Thoracic aorta (tissue), 2 donors: ENCODE measurements around the gene HRAS. TPM values are rescaled to one million over a fixed set of nuclear protein-coding genes. Genes with fewer than 3 reads are reported as not detected.

ENCODE experiments used
- ATAC-seq: fragments of 150-250 bp; one replicate; pipeline ENCODE4 v1.8.0; 2017; ENCODE audit warnings: low read depth; ENCODE audit not compliant: insufficient number of reproducible peaks, low FRiP score
- DNase-seq: peaks from one replicate; pipeline ENCODE4 v3.0.0-alpha.2; 2020; ENCODE audit warnings: low spot score
- H3K27ac ChIP-seq, 2 donors: fragments of 200-600 bp; sonication (generic); 1 replicate in 1 of 2; 2 replicates in 1 of 2; pipeline ENCODE4 v1.5.1; 2016; ENCODE audit warnings: mild to moderate bottlenecking in 2 of 2, moderate library complexity in 2 of 2
- H3K27me3 ChIP-seq: fragments of 200-600 bp; sonication (generic); replicated peaks from 2 replicates; pipeline ENCODE4 v1.6.0; 2016; ENCODE audit warnings: mild to moderate bottlenecking; ENCODE audit not compliant: insufficient read depth
- H3K36me3 ChIP-seq: fragments of 200-600 bp; sonication (generic); one replicate; pipeline ENCODE4 v1.5.1; 2016
- H3K4me1 ChIP-seq, 2 donors: fragments of 200-600 bp; sonication (generic); 1 replicate in 1 of 2; 2 replicates in 1 of 2; pipeline versions ENCODE4 v1.5.1 to v1.6.0; 2016; ENCODE audit warnings: low read depth in 2 of 2, mild to moderate bottlenecking in 1 of 2; ENCODE audit not compliant: control insufficient read depth in 1 of 2
- H3K4me3 ChIP-seq: fragments of 200-600 bp; sonication (generic); 2 replicates; pipeline ENCODE4 v1.5.1; 2016; ENCODE audit warnings: mild to moderate bottlenecking
- H3K9me3 ChIP-seq: fragments of 200-600 bp; sonication (generic); 2 replicates; pipeline ENCODE4 v1.5.1; 2016
- CTCF ChIP-seq: fragments of 200-600 bp; sonication (generic); IDR thresholded peaks from one replicate; pipeline ENCODE4 v1.5.1; 2019; ENCODE audit warnings: antibody characterized with exemption
- total RNA-seq, 2 donors: library from RNA; depleted of rRNA; stranded (reverse); fragments of >200 nt; gene quantifications; one replicate each; pipeline versions ENCODE4 v1.1.0 to v1.2.3, GENCODE V29; 2016

HRAS gene
- total RNA-seq, 2 donors from 2014 or later = 17.7 to 32.4 TPM

DNA sequence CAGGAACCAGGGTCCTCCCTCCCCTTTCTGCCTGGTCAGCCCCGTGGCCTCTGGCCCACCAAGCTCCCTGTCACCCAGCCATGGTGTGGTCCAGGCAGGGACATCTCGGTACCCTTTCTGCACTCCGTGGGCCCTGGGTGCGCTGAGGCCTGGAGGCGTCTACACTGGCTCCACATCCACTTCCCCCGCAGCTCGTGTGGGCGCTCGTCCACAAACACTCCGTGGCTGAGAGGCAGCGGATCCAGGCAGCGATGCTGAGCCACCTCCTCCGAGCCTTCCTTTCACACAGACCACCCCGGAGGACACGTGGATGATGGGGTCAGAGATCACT, 44.5 kb downstream of the HRAS start:
- Histone ChIP-seq H3K27ac (no peak overlapping the region), H3K4me3 (no peak overlapping the region), H3K9me3 (no peaks in the 10 kb centered on the region), H3K27me3 (no peaks in the 10 kb centered on the region), H3K4me1 (no peaks in the 10 kb centered on the region), H3K36me3 (peaks cover 18% of the 10 kb centered on the region)
- TF ChIP-seq CTCF = no peak
- DNase-seq (no peak), ATAC-seq (no peak)

- Histone ChIP-seq H3K4me3 (no peak overlapping the region), H3K36me3 (peaks cover 14% of the 10 kb centered on the region), H3K4me1 (no peaks in the 10 kb centered on the region), H3K27me3 (no peaks in the 10 kb centered on the region), H3K27ac (no peak overlapping the region), H3K9me3 (no peaks in the 10 kb centered on the region)
- ATAC-seq (no peak), DNase-seq (no peak)
- no peak for TF ChIP-seq CTCF
Observed at GRCh38 chr11:490186-490929, 45.0 kb downstream of the HRAS start.

GRCh38 chr11:489610-490185, 45.7 kb downstream of the HRAS start:
- peaks cover 7% of the 10 kb centered on the region for H3K36me3 ChIP-seq
- no peak for DNase-seq
- no peaks in the 10 kb centered on the region for H3K9me3 ChIP-seq

GRCh38 chr11:488992-489391, 46.4 kb downstream of the HRAS start:
- H3K9me3 ChIP-seq = no peaks in the 10 kb centered on the region
- H3K27me3 ChIP-seq = no peaks in the 10 kb centered on the region
- no peaks in the 10 kb centered on the region for H3K4me1 ChIP-seq
- H3K4me3 ChIP-seq = no peak overlapping the region
- TF ChIP-seq CTCF = no peak
- DNase-seq (no peak), ATAC-seq (no peak)
- no peak overlapping the region for H3K27ac ChIP-seq
- peaks cover 2% of the 10 kb centered on the region for H3K36me3 ChIP-seq

More at GRCh38 chr11:489610-490185, 45.7 kb downstream of the HRAS start:
- no peak overlapping the region for H3K4me3 ChIP-seq
- no peak for ATAC-seq
- TF ChIP-seq CTCF = no peak
- no peaks in the 10 kb centered on the region for H3K27me3 ChIP-seq
- H3K4me1 ChIP-seq = no peaks in the 10 kb centered on the region
- no peak overlapping the region for H3K27ac ChIP-seq

GRCh38 chr11:488579-488978, 46.8 kb downstream of the HRAS start:
- H3K4me3 ChIP-seq = no peak overlapping the region
- ATAC-seq = no peak
- no peak for TF ChIP-seq CTCF
- peaks cover under 1% of the 10 kb centered on the region for H3K36me3 ChIP-seq
- DNase-seq = no peak
- H3K9me3 ChIP-seq = no peaks in the 10 kb centered on the region
- no peaks in the 10 kb centered on the region for H3K27me3 ChIP-seq
- H3K4me1 ChIP-seq = no peaks in the 10 kb centered on the region
- no peak overlapping the region for H3K27ac ChIP-seq
